Mesenchymal stem cell (in vitro differentiated cells and primary cell): ENCODE results near the gene FGGY.

ENCODE experiments used
- DNase-seq: peaks from one replicate; pipeline ENCODE4 v3.0.0-alpha.2; 2013
- H2AFZ ChIP-seq: one replicate; pipeline ENCODE4 v1.6.1; 2013; ENCODE audit warnings: low read depth, mild to moderate bottlenecking, control low read depth, inconsistent platforms, low read length, moderate library complexity
- H2AK5ac ChIP-seq: 2 replicates; pipeline ENCODE4 v1.6.1; 2013; ENCODE audit warnings: low read length, moderate library complexity, mild to moderate bottlenecking, inconsistent platforms; ENCODE audit not compliant: severe bottlenecking
- H2BK120ac ChIP-seq: one replicate; pipeline ENCODE4 v1.6.1; 2013; ENCODE audit warnings: low read depth, mild to moderate bottlenecking, inconsistent platforms, low read length, moderate library complexity
- H2BK12ac ChIP-seq, 2 experiments: one replicate each; pipeline ENCODE4 v1.6.1; 2013; ENCODE audit warnings: inconsistent platforms in 2 of 2, low read length in 2 of 2, mild to moderate bottlenecking in 2 of 2, moderate library complexity in 2 of 2, control low read depth in 1 of 2
- H2BK15ac ChIP-seq: one replicate; pipeline ENCODE4 v1.6.1; 2013; ENCODE audit warnings: mild to moderate bottlenecking, low read depth, inconsistent platforms; ENCODE audit not compliant: poor library complexity, severe bottlenecking
- H2BK5ac ChIP-seq: 2 replicates; pipeline ENCODE4 v1.6.1; 2013; ENCODE audit warnings: low read depth, mild to moderate bottlenecking, low read length, control low read depth, inconsistent platforms; ENCODE audit not compliant: poor library complexity, severe bottlenecking
- H3K14ac ChIP-seq, 2 experiments: one replicate each; pipeline ENCODE4 v1.6.1; 2013; ENCODE audit warnings: inconsistent platforms in 2 of 2, low read length in 2 of 2, control low read depth in 1 of 2, mild to moderate bottlenecking in 1 of 2, moderate library complexity in 1 of 2
- H3K18ac ChIP-seq, 2 experiments: one replicate each; pipeline ENCODE4 v1.6.1; 2013; ENCODE audit warnings: inconsistent platforms in 2 of 2, low read length in 2 of 2, control low read depth in 1 of 2, low read depth in 1 of 2, mild to moderate bottlenecking in 1 of 2
- H3K23ac ChIP-seq, 2 experiments: one replicate each; pipeline ENCODE4 v1.6.1; 2013; ENCODE audit warnings: inconsistent platforms in 2 of 2, low read length in 2 of 2, mild to moderate bottlenecking in 2 of 2, moderate library complexity in 2 of 2, control low read depth in 1 of 2
- H3K27ac ChIP-seq: 2 replicates; pipeline ENCODE4 v1.5.1; 2013; ENCODE audit warnings: mild to moderate bottlenecking, moderate library complexity, low read length, control low read depth, inconsistent platforms; ENCODE audit not compliant: poor library complexity, severe bottlenecking
- H3K27me3 ChIP-seq, 2 experiments: 2 replicates each; pipeline versions ENCODE4 v1.6.1 to v1.7.0; 2013; ENCODE audit warnings: low read length in 2 of 2, mild to moderate bottlenecking in 2 of 2, moderate library complexity in 2 of 2, control low read depth in 1 of 2, inconsistent platforms in 1 of 2; ENCODE audit not compliant: control insufficient read depth in 1 of 2, insufficient read depth in 1 of 2
- H3K36me3 ChIP-seq, 2 experiments: 2 replicates each; pipeline versions ENCODE4 v1.6.1 to v1.7.0; 2013; ENCODE audit warnings: low read length in 2 of 2, control low read depth in 1 of 2, inconsistent platforms in 1 of 2, low read depth in 1 of 2, mild to moderate bottlenecking in 1 of 2; ENCODE audit not compliant: insufficient read depth in 2 of 2, control insufficient read depth in 1 of 2
- H3K4ac ChIP-seq, 2 experiments: one replicate each; pipeline ENCODE4 v1.6.1; 2013; ENCODE audit warnings: inconsistent platforms in 2 of 2, low read length in 2 of 2, mild to moderate bottlenecking in 2 of 2, moderate library complexity in 2 of 2, control low read depth in 1 of 2, low read depth in 1 of 2
- H3K4me1 ChIP-seq: 2 replicates; pipeline ENCODE4 v1.6.1; 2013; ENCODE audit warnings: low read depth, low read length, control low read depth; ENCODE audit not compliant: control insufficient read depth, insufficient read depth
- H3K4me2 ChIP-seq: 2 replicates; pipeline ENCODE4 v1.6.1; 2013; ENCODE audit warnings: low read length, mild to moderate bottlenecking, inconsistent platforms; ENCODE audit not compliant: poor library complexity, severe bottlenecking
- H3K4me3 ChIP-seq, 2 experiments: 2 replicates each; pipeline versions ENCODE4 v1.5.1 to v1.7.0; 2013; ENCODE audit warnings: low read length in 2 of 2, mild to moderate bottlenecking in 2 of 2, control low read depth in 1 of 2, low read depth in 1 of 2; ENCODE audit not compliant: insufficient read depth in 1 of 2
- H3K79me1 ChIP-seq: replicated peaks from 2 replicates; pipeline ENCODE4 v1.6.1; 2013; ENCODE audit warnings: mild to moderate bottlenecking, control low read depth, low read length, inconsistent platforms; ENCODE audit not compliant: poor library complexity, severe bottlenecking
- H3K9ac ChIP-seq: 2 replicates; pipeline ENCODE4 v1.7.0; 2013; ENCODE audit warnings: mild to moderate bottlenecking, low read length, moderate library complexity
- H3K9me3 ChIP-seq: 2 replicates; pipeline ENCODE4 v1.7.0; 2013; ENCODE audit warnings: mild to moderate bottlenecking, low read length; ENCODE audit not compliant: control insufficient read depth
- H4K8ac ChIP-seq: one replicate; pipeline ENCODE4 v1.6.1; 2013; ENCODE audit warnings: inconsistent platforms, mild to moderate bottlenecking, low read length, moderate library complexity
- H4K91ac ChIP-seq: one replicate; pipeline ENCODE4 v1.6.1; 2013; ENCODE audit warnings: mild to moderate bottlenecking, low read length, inconsistent platforms
- WGBS: methylation state at CpG from one replicate; pipeline ENCODE4 v1.1.7; 2013; ENCODE audit warnings: mixed read lengths; 5-methylcytosine and 5-hydroxymethylcytosine counted together

Gene FGGY

GRCh38 chr1:59776960-59777852 is 480.3 kb downstream of the FGGY start:
- H4K8ac ChIP-seq, result peak overlapping the region; percentile 55
- H3K9ac ChIP-seq, result no peak overlapping the region
- peak overlapping the region; percentile 56 for H4K91ac ChIP-seq
- H2AFZ ChIP-seq, result peak overlapping the region; percentile 23
- peak overlapping the region; percentile 77 for H2BK15ac ChIP-seq
- H3K4me1 ChIP-seq, result peaks cover 6% of the 10 kb centered on the region
- peak overlapping the region; percentile 19 for H3K27ac ChIP-seq
- no peaks in the 10 kb centered on the region for H3K27me3 ChIP-seq
- H2BK5ac ChIP-seq, result no peak overlapping the region
- H3K18ac ChIP-seq, result peak overlapping the region; percentile 37 to 57
- H3K9me3 ChIP-seq, result no peaks in the 10 kb centered on the region
- H2BK12ac ChIP-seq, result peak overlapping the region in 1 of 2 experiments; percentile 32
- H3K4me3 ChIP-seq, result no peak overlapping the region
- H3K23ac ChIP-seq, result no peak overlapping the region
- H2AK5ac ChIP-seq, result no peak overlapping the region
- H3K4me2 ChIP-seq, result no peak overlapping the region
- H3K14ac ChIP-seq, result peak overlapping the region in 1 of 2 experiments; percentile 86
- WGBS, result 65% methylated on average over 7 of the region's 7 CpGs
- no peaks in the 10 kb centered on the region for H3K79me1 ChIP-seq
- DNase-seq, result peak; percentile 22
- H3K4ac ChIP-seq, result no peak overlapping the region
- H2BK120ac ChIP-seq, result peak overlapping the region; percentile 52
- H3K36me3 ChIP-seq, result no peaks in the 10 kb centered on the region

- no peak overlapping the region for H2BK5ac ChIP-seq
- no peak overlapping the region for H3K4ac ChIP-seq
- no peak overlapping the region for H3K4me3 ChIP-seq
- no peak overlapping the region for H3K4me2 ChIP-seq
- H2BK120ac ChIP-seq, result no peak overlapping the region
- H3K18ac ChIP-seq, result no peak overlapping the region
- no peak overlapping the region for H3K23ac ChIP-seq
- no peak overlapping the region for H4K91ac ChIP-seq
- no peak overlapping the region for H3K9ac ChIP-seq
- H2BK15ac ChIP-seq, result no peak overlapping the region
- H3K14ac ChIP-seq, result no peak overlapping the region
- H3K27me3 ChIP-seq, result no peaks in the 10 kb centered on the region
- H3K36me3 ChIP-seq, result no peaks in the 10 kb centered on the region
- H2AK5ac ChIP-seq, result no peak overlapping the region
- H3K27ac ChIP-seq, result no peak overlapping the region
- H2AFZ ChIP-seq, result no peak overlapping the region
- peaks cover 6% of the 10 kb centered on the region for H3K4me1 ChIP-seq
- no peak overlapping the region for H2BK12ac ChIP-seq
- no peak overlapping the region for H4K8ac ChIP-seq
- 54% methylated on average over 2 of the region's 2 CpGs for WGBS
- no peaks in the 10 kb centered on the region for H3K9me3 ChIP-seq
- no peaks in the 10 kb centered on the region for H3K79me1 ChIP-seq
- no peak for DNase-seq
Observed at GRCh38 chr1:59779949-59780348, 483.1 kb downstream of the FGGY start.

DNA sequence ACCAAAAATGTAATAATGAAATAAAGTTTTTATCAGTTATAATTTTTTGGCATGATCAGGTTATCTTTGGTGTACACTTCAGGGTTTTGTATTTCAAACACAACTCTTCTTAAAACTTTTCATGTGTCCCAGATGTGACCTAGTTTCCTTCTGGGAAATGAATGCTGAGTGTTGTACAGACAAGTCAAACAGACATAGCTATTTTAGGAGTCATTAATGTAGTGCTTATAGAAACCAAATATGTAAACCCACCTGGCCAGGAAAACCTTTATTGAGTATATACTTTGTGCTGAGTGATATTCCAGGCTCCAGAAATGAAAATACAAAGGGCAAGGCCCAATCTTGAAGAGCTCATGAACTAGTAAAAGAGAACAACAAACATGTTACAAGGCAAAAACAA is 491.9 kb downstream of the FGGY start:
- Histone ChIP-seq H2BK5ac (no peak overlapping the region), H4K8ac (no peak overlapping the region), H3K18ac (no peak overlapping the region), H3K9me3 (no peaks in the 10 kb centered on the region), H4K91ac (no peak overlapping the region), H3K79me1 (no peaks in the 10 kb centered on the region), H2BK120ac (no peak overlapping the region), H3K27ac (no peak overlapping the region), H3K4me1 (no peaks in the 10 kb centered on the region), H3K14ac (no peak overlapping the region), H2AFZ (no peak overlapping the region), H3K9ac (no peak overlapping the region), H2AK5ac (no peak overlapping the region), H2BK12ac (no peak overlapping the region), H2BK15ac (no peak overlapping the region), H3K4me2 (no peak overlapping the region), H3K4ac (no peak overlapping the region), H3K36me3 (peaks cover 0 to 4% of the 10 kb centered on the region in 2 experiments), H3K27me3 (no peaks in the 10 kb centered on the region), H3K4me3 (no peak overlapping the region), H3K23ac (no peak overlapping the region)
- no peak for DNase-seq

- Histone ChIP-seq H3K14ac (no peak overlapping the region), H2BK12ac (no peak overlapping the region), H4K91ac (no peak overlapping the region), H3K4ac (no peak overlapping the region), H2AK5ac (no peak overlapping the region), H3K4me3 (no peak overlapping the region), H3K4me2 (no peak overlapping the region), H2BK120ac (no peak overlapping the region), H2AFZ (no peak overlapping the region), H4K8ac (no peak overlapping the region), H2BK15ac (no peak overlapping the region), H3K27me3 (no peaks in the 10 kb centered on the region), H3K36me3 (no peaks in the 10 kb centered on the region), H3K27ac (no peak overlapping the region), H3K23ac (no peak overlapping the region), H3K18ac (no peak overlapping the region), H2BK5ac (no peak overlapping the region), H3K79me1 (no peaks in the 10 kb centered on the region), H3K9ac (no peak overlapping the region), H3K4me1 (no peaks in the 10 kb centered on the region), H3K9me3 (no peaks in the 10 kb centered on the region)
- DNase-seq, result no peak
Observed at GRCh38 chr1:59798600-59798999, 501.7 kb downstream of the FGGY start.
